ENCODE data around the gene MTUS2. TPM values are rescaled to one million over a fixed set of nuclear protein-coding genes. Genes with fewer than 3 reads are reported as not detected.

MTUS2 gene
- total RNA-seq, 1 experiment from 2014 or later: 0.35 TPM

DNA sequence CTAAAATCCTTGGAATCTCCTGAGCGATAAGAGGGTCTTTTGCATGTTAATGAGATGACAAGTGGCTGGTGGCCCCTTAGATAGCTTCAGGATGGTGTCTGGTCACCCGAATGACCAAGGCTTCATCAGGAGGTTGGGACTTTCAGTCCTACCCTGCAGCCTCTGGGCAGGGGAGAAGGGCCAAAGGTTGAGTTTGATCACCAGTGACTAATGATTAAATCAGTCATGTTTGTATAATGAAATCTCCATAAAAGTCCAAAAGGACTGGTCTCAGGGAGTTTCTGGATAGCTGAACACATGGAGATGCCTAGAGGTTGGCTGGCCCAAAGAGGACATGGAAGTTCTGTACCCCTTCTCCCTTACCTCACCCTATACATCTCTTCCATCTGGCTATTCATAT, 316.2 kb downstream of the MTUS2 start:
- H3K56ac ChIP-seq (ENCODE audit: insufficient read length, low read depth, low read length): no peak overlapping the region
- no peak overlapping the region for H3K23ac ChIP-seq (ENCODE audit: insufficient read length, low read depth, low read length)
- Mint-ChIP-seq H3K4me1 (no peaks in the 10 kb centered on the region), H3K4me3 (no peak overlapping the region), H3K27me3 (ENCODE audit: low read depth) (peaks cover 1% of the 10 kb centered on the region; the same call in 1 of the 2 replicates), H3K36me3 (ENCODE audit: insufficient read depth in 1 of 3, low read depth in 3 of 3) (peaks cover 3 to 9% (median 4%) of the 10 kb centered on the region in 3 experiments; a peak in 3 of 7 replicates), H3K9me3 (peaks cover 9 to 14% of the 10 kb centered on the region in 2 experiments), H3K27ac (no peak overlapping the region)
- no peaks in the 10 kb centered on the region for H3K4me1 ChIP-seq (ENCODE audit: insufficient read depth, low read length)
- no peak overlapping the region for H3K14ac ChIP-seq (ENCODE audit: insufficient read depth, low read length)
- H2BK12ac ChIP-seq (ENCODE audit: insufficient read length, low read depth, low read length): no peak overlapping the region
- H4K8ac ChIP-seq (replicated peaks; ENCODE audit: insufficient read length, low read depth, low read length): no peak overlapping the region
- H2AK5ac ChIP-seq (ENCODE audit: insufficient read length, low read length): no peak overlapping the region
- no peak overlapping the region for H3T11ph ChIP-seq (ENCODE audit: low read length)
- H2BK15ac ChIP-seq (ENCODE audit: low read depth, low read length): no peak overlapping the region
- no peak overlapping the region for H4K91ac ChIP-seq (ENCODE audit: insufficient read length, low read depth, low read length)
- no peaks in the 10 kb centered on the region for H3K79me2 ChIP-seq (ENCODE audit: insufficient read depth, low read length)
- no peak overlapping the region for H2BK20ac ChIP-seq (ENCODE audit: low read depth, low read length, poor library complexity, severe bottlenecking)
- H2BK5ac ChIP-seq (ENCODE audit: insufficient read length, low read length): no peak overlapping the region
- no peak overlapping the region for H3K9ac ChIP-seq (ENCODE audit: extremely low read depth, insufficient read length, low read length)
- no peaks in the 10 kb centered on the region for H4K20me1 ChIP-seq (ENCODE audit: control insufficient read depth, insufficient read depth, insufficient read length)
- H4K5ac ChIP-seq (ENCODE audit: insufficient read length, low read depth, low read length): no peak overlapping the region
- H3K27me3 ChIP-seq (ENCODE audit: insufficient read depth, low read length): no peaks in the 10 kb centered on the region
- DNase-seq: no peak
- no peak overlapping the region for H2AFZ ChIP-seq (ENCODE audit: low read length)
- H3K23me2 ChIP-seq (ENCODE audit: insufficient read length, low read depth, low read length, poor library complexity, severe bottlenecking): no peaks in the 10 kb centered on the region
- no peak overlapping the region for H2BK120ac ChIP-seq (ENCODE audit: low read depth, low read length, poor library complexity, severe bottlenecking)
- TF ChIP-seq, protein P1, sequence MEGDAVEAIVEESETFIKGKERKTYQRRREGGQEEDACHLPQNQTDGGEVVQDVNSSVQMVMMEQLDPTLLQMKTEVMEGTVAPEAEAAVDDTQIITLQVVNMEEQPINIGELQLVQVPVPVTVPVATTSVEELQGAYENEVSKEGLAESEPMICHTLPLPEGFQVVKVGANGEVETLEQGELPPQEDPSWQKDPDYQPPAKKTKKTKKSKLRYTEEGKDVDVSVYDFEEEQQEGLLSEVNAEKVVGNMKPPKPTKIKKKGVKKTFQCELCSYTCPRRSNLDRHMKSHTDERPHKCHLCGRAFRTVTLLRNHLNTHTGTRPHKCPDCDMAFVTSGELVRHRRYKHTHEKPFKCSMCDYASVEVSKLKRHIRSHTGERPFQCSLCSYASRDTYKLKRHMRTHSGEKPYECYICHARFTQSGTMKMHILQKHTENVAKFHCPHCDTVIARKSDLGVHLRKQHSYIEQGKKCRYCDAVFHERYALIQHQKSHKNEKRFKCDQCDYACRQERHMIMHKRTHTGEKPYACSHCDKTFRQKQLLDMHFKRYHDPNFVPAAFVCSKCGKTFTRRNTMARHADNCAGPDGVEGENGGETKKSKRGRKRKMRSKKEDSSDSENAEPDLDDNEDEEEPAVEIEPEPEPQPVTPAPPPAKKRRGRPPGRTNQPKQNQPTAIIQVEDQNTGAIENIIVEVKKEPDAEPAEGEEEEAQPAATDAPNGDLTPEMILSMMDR (conservative IDR thresholded peaks at IDR 0.05): no peak
- no peaks in the 10 kb centered on the region for H3K9me3 ChIP-seq (ENCODE audit: control insufficient read depth, low read depth, low read length)
- H3K4ac ChIP-seq (ENCODE audit: low read depth, low read length): no peak overlapping the region
- WGBS (ENCODE audit: extremely low coverage, insufficient read length, low lambda C conversion rate): no CpG with 5 or more reads among the region's 2 CpGs
- H3K79me1 ChIP-seq (ENCODE audit: insufficient read depth, low read depth, low read length, poor library complexity, severe bottlenecking): no peaks in the 10 kb centered on the region
- no peak overlapping the region for H3K18ac ChIP-seq (ENCODE audit: insufficient read length, low read depth, low read length)
- no peak overlapping the region for H3K4me2 ChIP-seq (ENCODE audit: insufficient read depth, insufficient read length, low read length)
- no peak overlapping the region for H3K27ac ChIP-seq (ENCODE audit: insufficient read length, low read depth, low read length)

Measured in H9 (cell line).